GM19455 (cell line): ENCODE results near the gene TBC1D2B.
"Not testable (repeated sequence)": the region's sequence is repeated elsewhere in the genome, so short reads cannot be mapped to it uniquely, and the experiment has no call there.

Source experiments
- ATAC-seq: cut with Tn5 transposase; IDR thresholded peaks from one replicate; pipeline ENCODE4 v1.9.1; 2021; ENCODE audit not compliant: unreplicated experiment

The TBC1D2B gene

DNA sequence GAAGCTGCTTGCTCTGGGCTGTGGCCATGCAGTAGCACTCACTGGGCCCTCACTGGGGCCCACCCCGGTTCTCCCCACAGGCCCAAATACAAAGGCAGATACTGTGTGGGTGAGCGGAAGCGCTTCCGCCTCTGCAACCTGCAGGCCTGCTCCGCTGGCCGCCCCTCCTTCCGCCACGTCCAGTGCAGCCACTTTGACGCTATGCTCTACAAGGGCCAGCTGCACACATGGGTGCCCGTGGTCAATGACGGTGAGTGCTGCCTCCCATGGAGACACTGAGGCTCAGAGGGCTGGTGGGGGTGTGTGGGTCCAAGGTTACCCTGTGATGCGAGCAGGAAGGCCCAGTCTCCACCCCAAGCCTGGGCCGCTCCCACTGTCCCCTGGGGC lies 98.8 kb downstream of the TBC1D2B start:
- not testable (repeated sequence) for ATAC-seq

DNA sequence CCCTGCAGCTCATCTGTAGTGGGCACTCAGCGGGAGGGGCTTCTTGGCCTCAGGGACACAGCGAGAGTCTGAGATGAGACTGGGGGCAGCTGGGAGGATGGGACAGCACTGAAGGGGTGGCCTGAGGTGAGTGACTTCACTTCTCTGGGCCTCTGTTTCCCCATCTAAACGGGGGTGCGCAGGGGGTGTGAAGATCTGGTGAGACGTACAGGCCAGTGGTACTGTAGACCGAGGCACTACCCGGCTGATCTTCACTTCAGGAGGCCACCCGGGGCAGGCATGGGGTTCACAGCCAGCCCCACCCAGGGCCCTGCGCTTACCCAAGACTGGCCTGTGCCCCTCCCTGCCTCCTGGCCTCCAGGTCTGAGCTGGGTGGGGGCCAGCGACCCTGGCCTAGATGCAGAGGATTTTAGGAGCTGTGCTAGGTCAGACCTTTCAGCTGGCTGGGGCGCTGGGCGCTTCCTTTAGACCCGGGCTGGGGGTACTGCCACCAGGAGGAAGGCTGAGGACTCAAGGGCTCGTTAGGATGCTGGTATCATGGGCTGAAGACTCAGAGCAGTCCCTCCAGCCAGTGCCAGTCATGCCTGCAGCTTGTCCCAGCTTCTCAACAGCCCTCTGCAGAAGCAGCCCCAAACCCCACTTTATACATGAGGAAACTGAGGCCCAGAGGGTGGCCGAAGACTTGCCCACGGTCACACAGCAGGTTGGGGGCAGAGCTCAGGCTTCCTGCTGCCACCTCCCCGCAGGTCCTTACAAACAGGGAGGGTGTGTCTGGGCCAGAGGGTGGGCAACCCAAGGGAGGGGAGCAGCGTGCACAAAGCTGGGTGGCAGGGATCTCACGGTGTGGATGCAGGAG lies 99.4 kb downstream of the TBC1D2B start:
- ATAC-seq, result not testable (repeated sequence)

DNA sequence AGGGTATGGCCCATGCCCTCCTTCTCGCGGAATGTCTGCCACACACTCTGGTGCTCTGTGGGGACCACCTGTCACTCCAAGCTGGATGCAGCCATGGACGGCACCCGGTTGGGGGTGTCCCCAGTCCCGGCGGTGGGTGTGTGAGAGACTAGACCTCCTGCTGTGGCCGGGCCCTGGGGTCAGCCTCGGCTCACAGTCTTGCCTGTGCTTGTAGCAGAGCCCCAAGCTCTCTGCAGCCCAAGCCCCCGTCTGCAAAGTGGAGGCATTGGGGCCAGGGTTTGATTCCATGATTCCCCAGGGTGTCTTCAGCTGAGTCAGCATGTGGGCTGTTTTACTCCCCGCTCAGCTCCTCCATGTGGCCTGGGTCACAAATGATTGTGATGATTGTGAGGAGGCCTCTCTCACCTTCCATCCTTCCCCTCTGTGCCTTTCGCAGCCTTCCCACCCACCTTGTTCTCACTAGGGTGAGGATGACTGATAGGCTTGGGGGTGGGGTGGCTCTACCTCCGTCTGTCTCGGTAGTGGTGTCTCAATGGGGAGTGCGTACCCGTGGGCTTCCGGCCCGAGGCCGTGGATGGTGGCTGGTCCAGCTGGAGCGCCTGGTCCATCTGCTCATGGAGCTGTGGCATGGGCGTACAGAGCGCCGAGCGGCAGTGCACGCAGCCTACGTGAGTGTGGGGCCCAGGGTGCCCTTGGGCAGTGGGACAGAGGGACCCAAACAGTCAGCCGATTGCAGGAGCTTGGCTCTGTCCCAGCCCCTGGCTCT lies 100.6 kb downstream of the TBC1D2B start:
- not testable (repeated sequence) for ATAC-seq

DNA sequence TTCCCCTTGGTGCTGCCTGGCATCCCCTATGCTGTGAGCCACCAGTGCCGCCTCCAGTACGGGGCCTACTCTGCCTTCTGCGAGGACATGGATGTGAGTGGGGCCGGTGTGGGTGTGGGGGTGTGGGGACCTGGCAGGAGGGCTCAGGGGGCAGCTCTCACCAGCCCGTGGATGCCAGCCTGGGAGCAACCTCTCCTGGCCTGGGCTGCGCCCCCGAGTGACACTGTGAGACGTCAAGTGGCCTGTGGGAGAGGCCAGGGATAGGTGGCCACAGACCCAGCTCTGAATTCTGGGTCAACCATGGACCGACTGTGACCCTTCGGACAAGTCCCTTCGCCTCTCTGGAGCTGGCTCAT lies 101.4 kb downstream of the TBC1D2B start:
- ATAC-seq, result not testable (repeated sequence)

DNA sequence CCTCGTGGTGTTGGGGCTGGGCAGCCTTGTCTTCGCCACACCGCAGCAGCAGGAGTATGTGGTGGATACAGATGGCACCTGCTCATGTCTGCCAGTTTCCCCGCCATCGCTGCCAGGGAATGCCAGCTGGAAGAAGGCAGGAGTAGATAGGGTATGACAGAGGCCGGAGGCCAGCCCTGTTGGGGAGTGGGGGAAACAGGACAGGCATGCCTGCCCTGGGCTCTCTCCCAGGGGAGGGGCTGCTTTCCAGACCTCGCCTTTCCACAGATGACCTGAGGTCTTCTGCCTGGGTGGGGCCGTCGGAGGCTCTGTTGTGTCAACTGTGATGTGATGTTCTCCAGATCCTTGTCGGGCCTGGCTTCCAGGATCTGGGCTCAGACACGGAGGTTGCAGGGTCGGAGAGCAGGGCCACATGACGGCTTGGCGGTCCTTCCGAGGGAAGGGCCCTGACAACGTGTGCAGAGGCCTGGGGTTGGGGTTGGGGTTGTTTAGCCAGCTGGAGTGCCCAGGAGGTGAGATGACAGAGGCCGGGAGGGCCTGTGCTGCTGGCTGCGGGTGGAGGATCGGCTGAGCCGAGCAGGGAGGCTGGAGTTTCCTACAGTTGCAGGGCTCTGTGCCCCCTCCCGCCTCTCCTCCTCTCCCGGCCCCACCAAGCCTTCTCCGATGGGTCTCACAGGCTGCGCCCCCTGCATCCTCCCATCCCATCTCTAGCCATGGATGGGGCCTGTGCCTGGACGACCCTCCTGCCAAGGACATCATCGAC lies 102.0 kb downstream of the TBC1D2B start:
- ATAC-seq, result no peak

DNA sequence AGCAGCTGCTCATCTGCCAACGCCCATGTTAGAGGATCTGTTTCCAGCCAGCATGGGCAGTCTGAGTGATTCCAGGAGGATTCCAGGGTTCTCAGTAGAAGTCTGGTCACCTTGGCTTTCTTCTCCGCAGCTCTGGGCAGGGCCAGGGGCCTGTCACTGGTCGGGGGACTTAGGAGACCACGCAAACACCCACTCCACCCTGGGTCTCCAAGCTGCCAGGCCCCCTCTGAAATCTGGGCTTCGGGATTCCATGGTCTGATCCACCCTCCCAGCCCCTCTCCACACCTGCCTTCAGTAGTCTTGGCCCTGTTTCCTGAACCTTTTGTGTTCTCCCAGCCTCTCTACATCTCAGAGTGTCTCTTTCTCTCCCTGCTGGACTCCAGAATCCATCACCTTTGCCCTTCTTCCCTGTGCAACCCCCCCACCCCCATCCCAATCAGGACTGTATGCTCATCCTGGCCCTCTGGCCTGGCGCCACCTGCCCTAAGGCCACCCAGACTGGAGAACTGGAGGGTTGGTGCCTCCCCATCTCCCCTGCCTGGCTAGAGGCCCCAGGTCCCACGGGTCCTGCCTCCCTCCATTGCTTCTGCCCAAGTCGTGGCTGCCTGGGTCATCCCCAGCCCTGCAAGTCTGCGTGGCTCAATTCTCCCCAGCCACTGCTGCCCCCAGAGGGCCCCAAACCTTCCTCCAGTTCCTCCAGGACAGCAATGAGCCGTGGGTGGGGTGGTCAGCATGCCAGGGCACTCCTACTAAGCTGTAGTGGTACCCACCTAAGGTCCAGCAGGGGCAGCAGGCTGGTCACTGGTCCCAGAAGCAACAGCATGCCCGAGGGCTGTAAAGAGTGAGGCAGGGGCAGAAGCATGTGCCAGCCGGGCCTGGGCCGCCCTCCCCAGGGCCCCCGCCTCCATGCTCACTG lies 102.8 kb downstream of the TBC1D2B start:
- ATAC-seq, result no peak

DNA sequence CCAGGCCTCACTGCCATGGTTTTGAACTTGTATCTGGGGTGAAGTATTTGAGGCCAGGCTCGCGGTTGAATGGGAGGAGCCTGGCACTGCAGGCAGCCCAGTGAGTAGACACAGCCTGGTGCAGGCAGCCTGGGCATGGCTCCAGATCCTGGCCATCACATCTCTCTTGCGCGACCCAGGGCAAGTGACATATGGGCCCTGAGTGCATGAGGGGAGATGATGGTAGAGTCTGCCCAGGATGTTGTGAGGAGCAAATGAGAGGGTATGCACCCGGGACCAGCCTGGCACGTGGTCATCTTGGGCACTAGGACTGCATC lies 103.5 kb downstream of the TBC1D2B start:
- ATAC-seq, result no peak

DNA sequence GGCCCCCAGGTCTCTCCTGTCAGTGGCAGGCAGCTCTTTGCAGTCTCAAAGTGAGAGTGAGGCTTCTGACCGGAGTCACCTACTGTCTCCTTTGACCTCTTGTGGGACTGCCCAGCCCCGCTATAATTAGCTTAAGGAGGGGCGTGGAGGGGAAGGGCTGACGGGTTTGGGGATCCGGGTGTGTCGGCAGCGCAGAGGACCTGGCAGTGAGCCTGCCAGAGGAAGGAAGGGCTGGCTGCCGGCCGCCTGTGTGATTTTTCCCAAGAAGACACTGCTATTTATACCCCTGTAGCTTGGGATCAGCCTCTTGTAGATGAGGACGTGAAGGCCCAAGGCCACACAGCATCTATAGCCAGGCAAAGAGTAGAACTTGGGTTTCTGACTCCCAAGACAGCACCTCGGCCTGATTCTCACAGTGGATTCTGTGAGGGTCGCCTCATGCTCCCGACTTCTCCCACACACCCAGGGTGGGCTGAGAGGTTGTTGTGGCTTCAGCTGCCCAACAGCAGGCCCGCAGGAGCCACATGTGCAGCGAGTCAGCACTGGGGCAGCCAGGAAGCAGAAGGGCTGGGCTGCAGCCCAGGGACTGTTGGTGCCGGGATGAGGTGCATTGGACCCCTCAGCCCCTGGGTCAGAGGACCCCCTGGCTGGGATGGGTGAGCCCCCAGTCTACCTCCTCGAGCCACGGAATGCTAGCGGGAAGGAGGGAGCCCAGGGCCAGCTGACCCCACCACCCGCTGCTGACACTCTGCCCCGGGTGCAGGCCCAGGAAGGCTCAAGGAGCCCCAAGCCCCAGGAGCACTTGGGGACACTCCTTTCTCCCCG lies 104.0 kb downstream of the TBC1D2B start:
- ATAC-seq, result not testable (repeated sequence)

DNA sequence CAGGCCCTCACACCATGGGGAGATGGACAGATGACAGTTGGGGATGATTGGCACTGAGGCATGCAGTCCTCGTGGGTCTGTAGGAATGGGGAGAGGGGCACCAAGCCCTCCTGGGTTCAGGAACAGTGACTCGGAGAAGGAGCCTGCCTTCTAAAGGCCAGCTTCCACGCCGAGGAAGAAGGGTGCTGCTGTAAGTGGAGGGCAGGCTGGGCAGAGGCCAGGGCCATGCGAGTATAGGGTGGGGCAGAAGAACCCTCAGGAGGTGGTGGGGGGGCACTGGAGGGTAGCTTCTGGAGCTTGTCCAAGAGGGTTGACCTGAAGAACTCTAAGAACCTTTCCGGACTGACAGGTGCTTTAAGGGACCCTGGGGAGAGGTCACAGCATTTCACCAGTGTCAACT lies 104.8 kb downstream of the TBC1D2B start:
- not testable (repeated sequence) for ATAC-seq

DNA sequence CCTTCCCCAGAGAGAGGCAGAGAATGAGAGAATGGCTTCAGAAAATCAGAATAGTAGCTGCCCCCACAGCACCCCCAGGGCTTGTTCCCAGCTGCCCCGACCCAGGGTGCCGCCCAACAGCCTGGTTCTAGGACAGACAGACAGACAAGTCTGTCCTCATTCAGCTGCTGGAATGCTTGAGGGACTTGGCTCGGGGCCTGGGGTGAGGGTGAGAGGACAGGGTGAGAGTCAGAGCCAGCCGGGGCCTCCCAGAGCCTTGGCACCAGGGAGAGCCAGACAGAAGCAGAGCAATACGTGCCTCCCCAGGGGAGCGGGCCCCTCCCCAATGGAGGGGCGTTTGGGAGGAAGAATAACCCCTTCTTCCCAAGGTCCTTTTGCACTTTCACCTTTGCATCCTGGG lies 105.6 kb downstream of the TBC1D2B start:
- ATAC-seq, result not testable (repeated sequence)

DNA sequence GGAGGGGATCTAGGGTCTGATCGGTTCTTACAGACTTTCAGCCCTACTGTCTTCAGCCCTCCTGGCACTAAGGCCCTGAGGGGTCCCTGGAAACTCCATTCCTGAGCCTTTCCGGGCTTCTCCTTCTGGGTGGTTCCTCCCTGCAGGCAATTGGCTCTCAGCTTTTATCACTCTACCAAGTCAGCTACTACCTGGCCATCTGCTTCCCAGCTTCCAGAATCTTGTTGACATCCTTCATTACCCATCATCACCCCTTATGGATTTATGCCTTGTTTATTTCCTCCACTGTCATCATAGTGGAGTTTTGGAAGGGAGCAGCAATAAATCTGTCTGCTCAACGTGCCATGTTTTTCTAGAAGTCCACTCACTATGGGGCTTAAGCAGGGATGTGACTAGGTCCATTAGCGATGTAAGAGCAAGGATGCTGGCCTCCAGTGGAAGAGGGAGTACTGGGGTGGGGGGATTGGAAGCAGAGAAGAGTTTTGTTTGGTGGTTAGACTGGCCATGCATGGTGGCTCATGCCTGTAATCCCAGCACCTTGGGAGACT lies 106.6 kb downstream of the TBC1D2B start:
- not testable (repeated sequence) for ATAC-seq

DNA sequence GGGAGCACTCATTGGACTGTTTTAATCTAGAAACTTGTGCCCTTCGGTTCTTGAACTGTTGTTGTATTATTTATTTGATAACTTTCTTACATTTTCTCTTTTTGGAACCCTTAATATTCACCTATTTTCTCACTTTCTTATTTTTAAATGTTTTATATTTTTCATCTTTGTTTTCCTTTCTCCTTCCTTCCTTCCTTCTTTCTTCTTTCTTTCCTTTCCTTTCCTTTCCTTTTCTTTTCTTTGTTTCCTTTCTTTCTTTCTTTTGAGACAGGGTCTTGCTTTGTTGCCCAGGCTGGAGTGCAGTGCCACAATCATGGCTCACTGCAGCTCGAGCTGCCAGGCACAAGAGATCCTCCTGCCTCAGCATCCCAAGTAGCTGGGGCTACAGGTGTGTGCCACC lies 108.5 kb downstream of the TBC1D2B start:
- no peak for ATAC-seq

DNA sequence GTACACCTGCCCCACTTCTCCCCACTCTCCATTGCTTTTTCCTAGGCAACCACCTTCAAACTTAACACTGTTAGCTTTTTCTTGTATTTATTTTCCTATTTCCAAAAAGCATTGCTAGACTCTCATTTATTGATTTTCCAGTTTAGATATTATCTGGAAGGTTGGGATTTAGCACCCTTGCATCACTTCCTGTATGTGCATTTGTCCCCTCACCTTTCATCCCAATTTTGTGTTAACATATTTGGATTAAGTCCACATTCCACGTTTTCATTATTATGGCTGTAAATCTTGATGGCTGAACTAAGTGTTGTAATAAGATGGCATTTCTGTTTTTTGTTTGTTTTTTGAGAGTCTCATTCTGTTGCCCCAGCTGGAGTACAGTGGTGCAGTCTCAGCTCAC lies 109.7 kb downstream of the TBC1D2B start:
- ATAC-seq, result no peak

DNA sequence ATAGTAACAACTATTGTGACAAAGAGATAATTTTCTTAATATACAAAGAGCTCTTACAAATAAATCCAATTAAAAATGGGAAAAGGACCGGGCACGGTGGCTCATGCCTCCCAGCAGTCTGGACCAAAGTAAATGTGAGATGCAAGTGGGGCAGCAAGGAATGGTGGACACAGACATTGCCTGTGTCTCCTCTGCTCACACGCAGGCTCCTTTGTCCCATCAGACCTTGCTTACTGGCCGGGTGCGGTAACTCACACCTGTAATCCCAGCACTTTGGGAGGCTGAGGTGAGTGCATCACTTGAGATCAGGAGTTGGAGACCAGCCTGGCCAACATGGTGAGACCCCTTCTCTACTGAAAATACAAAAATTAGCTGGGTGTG lies 110.3 kb downstream of the TBC1D2B start:
- not testable (repeated sequence) for ATAC-seq

DNA sequence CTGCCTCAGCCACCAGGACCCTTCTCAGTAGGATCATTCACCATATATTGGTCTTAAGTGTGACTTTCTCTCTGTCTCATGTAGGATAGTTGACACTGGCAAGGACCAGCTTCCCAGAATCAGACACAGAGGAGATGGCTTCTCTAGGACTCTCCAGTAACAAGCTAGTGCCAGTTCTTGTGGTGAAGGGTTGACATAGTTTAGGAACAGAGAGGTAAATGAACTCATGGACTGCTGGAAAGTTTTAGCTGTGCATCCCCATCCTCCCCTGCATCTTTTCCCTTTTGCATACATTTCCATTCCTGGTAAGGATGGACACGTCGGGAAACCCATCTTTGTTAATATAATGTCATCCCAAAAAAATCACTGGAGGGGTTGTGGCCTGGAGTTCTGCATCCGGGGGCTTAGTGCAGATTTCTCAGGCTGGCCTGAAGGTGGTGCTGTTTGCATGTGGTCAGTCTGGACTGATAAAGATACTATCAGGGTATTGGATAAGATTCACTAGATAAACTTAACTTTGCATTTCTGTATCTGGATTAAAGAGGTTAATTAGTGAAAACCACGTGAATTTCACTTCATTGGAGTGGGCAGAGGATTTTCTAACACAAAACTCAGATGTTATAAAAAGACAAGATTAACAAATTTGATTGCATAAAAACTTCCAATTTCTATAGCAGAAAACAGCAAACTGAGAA lies 110.8 kb downstream of the TBC1D2B start:
- ATAC-seq, result no peak

DNA sequence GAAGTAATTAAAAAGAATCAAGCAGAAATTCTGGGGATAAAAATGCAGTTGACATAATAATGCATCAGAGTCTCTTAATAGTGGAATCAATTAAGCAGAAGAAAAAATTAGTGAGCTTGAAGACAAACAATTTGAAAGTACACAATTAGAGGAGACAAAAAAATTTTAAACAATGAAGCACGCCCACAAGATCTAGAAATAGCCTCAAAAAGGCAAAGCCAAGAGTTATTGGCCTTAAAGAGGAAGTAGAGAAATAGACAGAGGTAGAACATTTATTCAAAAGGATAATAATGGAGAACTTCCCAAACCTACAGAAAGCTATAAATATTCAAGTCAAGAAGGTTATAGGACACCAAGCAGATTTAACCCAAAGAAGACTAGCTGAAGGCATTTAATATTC lies 113.3 kb downstream of the TBC1D2B start:
- no peak for ATAC-seq

DNA sequence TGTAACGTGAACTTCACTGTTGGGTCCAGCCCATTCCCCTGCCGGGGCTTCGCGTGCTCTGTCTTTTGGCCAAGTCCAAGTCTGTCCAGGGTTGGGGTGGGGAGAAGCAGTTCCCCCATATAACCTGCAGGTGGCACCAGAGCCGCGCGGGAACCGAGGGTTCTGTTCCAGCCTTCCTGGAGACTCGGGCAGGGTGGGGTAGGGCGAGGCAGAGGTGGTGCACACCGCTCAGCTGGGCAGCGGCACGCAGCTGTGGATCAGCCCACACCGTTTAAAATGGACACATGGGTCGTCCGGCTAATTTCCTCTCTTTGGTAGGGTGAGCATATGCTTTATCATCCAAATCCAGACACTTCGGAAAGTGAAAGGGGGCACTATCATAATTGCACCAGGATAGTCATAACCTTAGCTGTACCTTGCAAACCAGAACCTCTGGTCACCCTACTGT lies 118.1 kb downstream of the TBC1D2B start:
- no peak for ATAC-seq

DNA sequence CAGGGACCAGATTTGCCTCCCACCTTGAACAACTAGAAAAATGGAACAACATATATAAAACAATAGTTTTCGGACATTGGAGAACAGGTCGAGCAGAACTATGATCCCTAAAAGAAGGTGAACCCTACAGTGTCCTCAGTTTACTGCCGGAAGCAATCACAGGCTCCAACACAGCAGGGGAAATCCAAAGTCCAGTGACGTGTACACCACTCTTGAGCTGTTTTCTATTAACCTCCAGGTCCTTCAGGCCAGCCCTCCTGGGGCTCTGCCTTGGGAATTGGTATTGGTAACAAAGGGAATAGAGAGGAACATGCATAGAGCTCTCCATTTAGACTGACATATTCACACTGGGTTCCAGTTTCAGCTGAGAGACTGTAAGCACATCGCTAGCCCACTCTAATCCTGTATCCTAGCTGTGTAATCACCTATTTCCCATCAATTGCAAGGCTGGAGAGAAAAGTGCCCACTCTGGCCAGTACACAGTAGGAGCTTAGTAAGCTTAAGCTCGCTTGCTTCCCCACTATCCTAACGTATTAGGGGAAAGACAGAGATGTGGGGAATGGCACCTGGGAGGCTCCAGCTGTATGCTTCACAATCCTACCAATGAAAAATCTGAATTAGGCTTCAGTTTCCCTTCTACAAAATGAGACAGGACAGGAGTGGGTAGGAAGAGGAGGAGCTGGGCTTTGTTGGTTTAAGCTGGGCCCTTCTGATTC lies 118.6 kb downstream of the TBC1D2B start:
- not testable (repeated sequence) for ATAC-seq
